Ascending aorta (tissue), 2 donors: ENCODE data around the gene D2HGDH. TPM values are rescaled to one million over a fixed set of nuclear protein-coding genes. Genes with fewer than 3 reads are reported as not detected.

Source experiments
- DNase-seq, 2 donors: peaks; one replicate each; pipeline ENCODE4 v3.0.0-alpha.2; 2019; ENCODE audit warnings: low spot score in 2 of 2
- H3K27ac ChIP-seq, 2 donors: fragments of 200-600 bp; sonication (generic); one replicate each; pipeline ENCODE4 v1.5.1; 2016 to 2017; ENCODE audit warnings: mild to moderate bottlenecking in 1 of 2
- H3K27me3 ChIP-seq: fragments of 200-600 bp; sonication (generic); one replicate; pipeline ENCODE4 v1.5.1; 2017
- H3K36me3 ChIP-seq, 2 donors: fragments of 200-600 bp; sonication (generic); one replicate each; pipeline ENCODE4 v1.5.1; 2016
- H3K4me1 ChIP-seq, 2 donors: fragments of 200-600 bp; sonication (generic); one replicate each; pipeline ENCODE4 v1.5.1; 2016 to 2017; ENCODE audit warnings: mild to moderate bottlenecking in 1 of 2
- H3K4me3 ChIP-seq, 2 donors: fragments of 200-600 bp; sonication (generic); one replicate each; pipeline ENCODE4 v1.5.1; 2016 to 2017; ENCODE audit warnings: mild to moderate bottlenecking in 1 of 2
- H3K9me3 ChIP-seq, 2 donors: fragments of 200-600 bp; sonication (generic); one replicate each; pipeline ENCODE4 v1.5.1; 2016
- intact Hi-C: fragments of 100-400 bp; cut with DNase I; formaldehyde crosslinking; loops from one replicate; pipeline ENCODE4 v1.15.1; 2023
- total RNA-seq: library from RNA; depleted of rRNA; stranded (reverse); fragments of >200 nt; gene quantifications from one replicate; pipeline ENCODE4 v1.1.0, GENCODE V29; 2016
- TF ChIP-seq, protein P1 (sequence below), 3 experiments: fragments of 200-600 bp in 2 of 3; fragments of 450-650 bp in 1 of 3; sonication (generic) in 2 of 3; IDR thresholded peaks; one replicate each; pipeline ENCODE4 v1.5.1; 2016 to 2019; ENCODE audit warnings: antibody characterized with exemption in 3 of 3, mild to moderate bottlenecking in 1 of 3, moderate library complexity in 1 of 3

D2HGDH gene
- total RNA-seq, 1 donor from 2014 or later = 22.2 TPM

DNA sequence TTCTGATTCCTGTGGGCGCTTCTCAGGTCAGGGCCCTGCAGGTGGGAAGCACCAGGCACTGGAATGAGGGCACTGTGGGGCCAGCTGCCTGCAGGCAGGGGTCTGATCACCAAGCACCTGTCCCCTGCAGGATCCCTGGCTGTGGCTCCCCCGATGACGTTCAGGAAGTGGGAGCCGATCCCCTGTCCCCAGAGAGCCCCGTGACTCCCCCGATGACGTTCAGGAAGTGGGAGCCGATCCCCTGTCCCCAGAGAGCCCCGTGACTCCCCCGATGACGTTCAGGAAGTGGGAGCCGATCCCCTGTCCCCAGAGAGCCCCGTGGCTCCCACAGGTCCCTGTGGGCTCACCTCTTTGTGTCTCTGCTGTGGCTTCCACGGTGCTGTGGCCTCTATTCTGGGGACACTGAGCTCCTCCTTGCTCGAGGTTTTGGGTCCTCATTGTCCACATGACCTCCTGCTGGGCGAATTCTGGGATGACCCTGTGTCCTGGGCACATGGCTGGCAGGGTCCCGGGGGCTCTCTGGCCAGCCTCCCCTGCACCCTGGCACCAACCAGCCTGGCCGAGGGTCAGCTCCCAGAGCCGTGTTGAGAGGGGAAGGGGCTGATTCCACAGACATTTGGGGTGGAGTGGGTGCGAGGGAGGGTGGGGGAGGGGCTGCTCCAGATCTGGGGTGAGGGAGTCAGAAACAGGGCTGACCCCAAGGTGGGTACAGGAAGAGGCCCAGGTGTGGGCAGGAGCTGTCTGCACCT lies 79.4 kb downstream of the D2HGDH start:
- TF ChIP-seq, protein P1, sequence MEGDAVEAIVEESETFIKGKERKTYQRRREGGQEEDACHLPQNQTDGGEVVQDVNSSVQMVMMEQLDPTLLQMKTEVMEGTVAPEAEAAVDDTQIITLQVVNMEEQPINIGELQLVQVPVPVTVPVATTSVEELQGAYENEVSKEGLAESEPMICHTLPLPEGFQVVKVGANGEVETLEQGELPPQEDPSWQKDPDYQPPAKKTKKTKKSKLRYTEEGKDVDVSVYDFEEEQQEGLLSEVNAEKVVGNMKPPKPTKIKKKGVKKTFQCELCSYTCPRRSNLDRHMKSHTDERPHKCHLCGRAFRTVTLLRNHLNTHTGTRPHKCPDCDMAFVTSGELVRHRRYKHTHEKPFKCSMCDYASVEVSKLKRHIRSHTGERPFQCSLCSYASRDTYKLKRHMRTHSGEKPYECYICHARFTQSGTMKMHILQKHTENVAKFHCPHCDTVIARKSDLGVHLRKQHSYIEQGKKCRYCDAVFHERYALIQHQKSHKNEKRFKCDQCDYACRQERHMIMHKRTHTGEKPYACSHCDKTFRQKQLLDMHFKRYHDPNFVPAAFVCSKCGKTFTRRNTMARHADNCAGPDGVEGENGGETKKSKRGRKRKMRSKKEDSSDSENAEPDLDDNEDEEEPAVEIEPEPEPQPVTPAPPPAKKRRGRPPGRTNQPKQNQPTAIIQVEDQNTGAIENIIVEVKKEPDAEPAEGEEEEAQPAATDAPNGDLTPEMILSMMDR (IDR thresholded peaks at IDR 0.05) = no peak
- intact Hi-C loops = no loop called here
- Histone ChIP-seq H3K9me3 (no peaks in the 10 kb centered on the region), H3K36me3 (no peaks in the 10 kb centered on the region), H3K4me1 (peaks cover 5% of the 10 kb centered on the region in 2 donors), H3K4me3 (no peak overlapping the region), H3K27me3 (no peaks in the 10 kb centered on the region), H3K27ac (no peak overlapping the region)
- peak in 1 of 2 donors; percentile 64 for DNase-seq

DNA sequence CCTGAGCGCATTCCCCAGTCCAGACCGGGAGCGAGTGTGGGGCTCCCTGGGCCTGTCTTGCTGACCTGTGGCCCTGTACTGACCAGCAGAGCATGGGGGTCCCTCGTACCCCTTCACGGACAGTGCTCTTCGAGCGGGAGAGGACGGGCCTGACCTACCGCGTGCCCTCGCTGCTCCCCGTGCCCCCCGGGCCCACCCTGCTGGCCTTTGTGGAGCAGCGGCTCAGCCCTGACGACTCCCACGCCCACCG lies 79.9 kb downstream of the D2HGDH start:
- H3K4me3 ChIP-seq = no peak overlapping the region
- no peaks in the 10 kb centered on the region for H3K36me3 ChIP-seq
- no peak overlapping the region for H3K27ac ChIP-seq
- H3K9me3 ChIP-seq = no peaks in the 10 kb centered on the region
- no peaks in the 10 kb centered on the region for H3K27me3 ChIP-seq
- intact Hi-C loops = no loop called here
- no peak for DNase-seq
- peaks cover 5% of the 10 kb centered on the region in 2 donors for H3K4me1 ChIP-seq
- TF ChIP-seq, protein P1 (IDR thresholded peaks at IDR 0.05) = no peak

DNA sequence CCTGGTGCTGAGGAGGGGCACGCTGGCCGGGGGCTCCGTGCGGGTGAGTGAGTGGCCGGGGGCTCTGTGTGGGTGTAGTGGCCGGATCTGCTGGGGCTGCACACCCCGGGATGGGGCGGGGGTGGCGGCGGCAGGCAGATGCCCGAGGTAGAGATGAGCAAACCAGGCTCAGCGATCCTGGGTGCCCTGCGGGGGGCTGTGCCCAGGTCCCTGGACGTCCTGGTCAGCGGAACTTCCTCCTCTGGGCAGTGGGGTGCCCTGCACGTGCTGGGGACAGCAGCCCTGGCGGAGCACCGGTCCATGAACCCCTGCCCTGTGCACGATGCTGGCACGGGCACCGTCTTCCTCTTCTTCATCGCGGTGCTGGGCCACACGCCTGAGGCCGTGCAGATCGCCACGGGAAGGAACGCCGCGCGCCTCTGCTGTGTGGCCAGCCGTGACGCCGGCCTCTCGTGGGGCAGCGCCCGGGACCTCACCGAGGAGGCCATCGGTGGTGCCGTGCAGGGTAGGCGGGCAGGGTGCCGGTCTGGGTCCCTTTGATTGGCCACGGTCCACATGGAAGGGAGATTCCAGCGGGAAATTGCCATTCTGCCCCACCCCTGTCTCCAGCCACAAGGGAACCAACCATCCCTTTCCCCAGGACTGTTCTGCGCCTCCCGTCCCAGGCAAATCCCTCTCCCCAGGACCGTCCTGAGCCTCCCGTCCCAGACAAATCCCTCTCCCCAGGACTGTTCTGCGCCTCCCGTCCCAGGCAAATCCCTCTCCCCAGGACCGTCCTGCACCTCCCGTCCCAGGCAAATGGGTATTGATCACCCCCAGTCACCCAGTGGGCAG lies 80.4 kb downstream of the D2HGDH start:
- Histone ChIP-seq H3K27ac (no peak overlapping the region), H3K9me3 (no peaks in the 10 kb centered on the region), H3K4me1 (peaks cover 3 to 5% of the 10 kb centered on the region in 2 donors), H3K36me3 (no peaks in the 10 kb centered on the region), H3K27me3 (no peaks in the 10 kb centered on the region), H3K4me3 (no peak overlapping the region)
- peak in 1 of 2 donors; percentile 53 for DNase-seq
- TF ChIP-seq, protein P1 (IDR thresholded peaks at IDR 0.05) = no peak
- intact Hi-C loops = no loop called here

DNA sequence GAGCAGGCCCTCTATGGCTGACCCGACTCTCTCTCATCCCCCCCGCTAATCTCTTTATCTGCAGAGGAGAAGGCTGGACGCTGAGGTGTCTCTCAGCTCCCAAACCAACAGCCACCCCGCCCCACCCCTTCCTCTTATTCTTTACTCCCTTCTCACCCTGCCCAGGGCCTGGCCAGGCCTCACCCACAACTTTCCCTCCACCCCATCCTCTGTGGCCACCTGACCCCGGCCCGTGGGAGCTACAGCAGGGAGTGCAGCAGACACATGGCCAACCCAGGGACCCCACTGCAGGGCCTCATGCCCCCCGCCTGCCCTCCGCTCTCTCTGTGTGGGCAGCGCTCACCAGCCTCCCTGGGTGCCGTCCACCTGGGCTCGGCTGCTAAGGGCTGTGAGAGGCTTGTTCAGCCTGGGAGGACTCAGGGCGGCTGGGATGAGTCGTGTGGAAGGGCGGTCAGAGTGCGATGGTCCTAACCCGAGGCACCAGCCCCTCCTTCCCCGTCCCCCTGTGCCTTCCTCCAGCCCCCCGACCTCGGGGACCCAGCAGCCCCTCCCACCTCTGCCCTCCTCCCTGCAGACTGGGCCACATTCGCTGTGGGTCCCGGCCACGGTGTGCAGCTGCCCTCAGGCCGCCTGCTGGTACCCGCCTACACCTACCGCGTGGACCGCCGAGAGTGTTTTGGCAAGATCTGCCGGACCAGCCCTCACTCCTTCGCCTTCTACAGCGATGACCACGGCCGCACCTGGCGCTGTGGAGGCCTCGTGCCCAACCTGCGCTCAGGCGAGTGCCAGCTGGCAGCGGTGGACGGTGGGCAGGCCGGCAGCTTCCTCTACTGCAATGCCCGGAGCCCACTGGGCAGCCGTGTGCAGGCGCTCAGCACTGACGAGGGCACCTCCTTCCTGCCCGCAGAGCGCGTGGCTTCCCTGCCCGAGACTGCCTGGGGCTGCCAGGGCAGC lies 81.3 kb downstream of the D2HGDH start:
- intact Hi-C loops = no loop called here
- Histone ChIP-seq H3K36me3 (no peaks in the 10 kb centered on the region), H3K27ac (no peak overlapping the region), H3K4me3 (no peak overlapping the region), H3K4me1 (no peaks in the 10 kb centered on the region), H3K9me3 (no peaks in the 10 kb centered on the region), H3K27me3 (no peaks in the 10 kb centered on the region)
- TF ChIP-seq, protein P1 (IDR thresholded peaks at IDR 0.05) = no peak
- DNase-seq = peak in 1 of 2 donors; percentile 59

DNA sequence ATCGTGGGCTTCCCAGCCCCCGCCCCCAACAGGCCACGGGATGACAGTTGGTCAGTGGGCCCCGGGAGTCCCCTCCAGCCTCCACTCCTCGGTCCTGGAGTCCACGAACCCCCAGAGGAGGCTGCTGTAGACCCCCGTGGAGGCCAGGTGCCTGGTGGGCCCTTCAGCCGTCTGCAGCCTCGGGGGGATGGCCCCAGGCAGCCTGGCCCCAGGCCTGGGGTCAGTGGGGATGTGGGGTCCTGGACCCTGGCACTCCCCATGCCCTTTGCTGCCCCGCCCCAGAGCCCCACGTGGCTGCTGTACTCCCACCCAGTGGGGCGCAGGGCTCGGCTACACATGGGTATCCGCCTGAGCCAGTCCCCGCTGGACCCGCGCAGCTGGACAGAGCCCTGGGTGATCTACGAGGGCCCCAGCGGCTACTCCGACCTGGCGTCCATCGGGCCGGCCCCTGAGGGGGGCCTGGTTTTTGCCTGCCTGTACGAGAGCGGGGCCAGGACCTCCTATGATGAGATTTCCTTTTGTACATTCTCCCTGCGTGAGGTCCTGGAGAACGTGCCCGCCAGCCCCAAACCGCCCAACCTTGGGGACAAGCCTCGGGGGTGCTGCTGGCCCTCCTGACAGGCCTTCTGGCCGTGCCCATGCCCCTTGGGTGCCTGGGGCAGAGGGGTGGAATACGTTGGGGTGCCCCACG lies 82.1 kb downstream of the D2HGDH start:
- Histone ChIP-seq H3K9me3 (no peaks in the 10 kb centered on the region), H3K4me3 (no peak overlapping the region), H3K27me3 (no peaks in the 10 kb centered on the region), H3K36me3 (no peaks in the 10 kb centered on the region), H3K27ac (no peak overlapping the region), H3K4me1 (no peaks in the 10 kb centered on the region)
- intact Hi-C loops = no loop called here
- no peak for DNase-seq
- TF ChIP-seq, protein P1 (IDR thresholded peaks at IDR 0.05) = no peak
